ENCODE measurements around the gene CFAP157. TPM values are rescaled to one million over a fixed set of nuclear protein-coding genes. Genes with fewer than 3 reads are reported as not detected.

Gene CFAP157
- polyA plus RNA-seq, 1 of the 3 experiments (the other 2 are of a cell fraction): 0.25 TPM

DNA sequence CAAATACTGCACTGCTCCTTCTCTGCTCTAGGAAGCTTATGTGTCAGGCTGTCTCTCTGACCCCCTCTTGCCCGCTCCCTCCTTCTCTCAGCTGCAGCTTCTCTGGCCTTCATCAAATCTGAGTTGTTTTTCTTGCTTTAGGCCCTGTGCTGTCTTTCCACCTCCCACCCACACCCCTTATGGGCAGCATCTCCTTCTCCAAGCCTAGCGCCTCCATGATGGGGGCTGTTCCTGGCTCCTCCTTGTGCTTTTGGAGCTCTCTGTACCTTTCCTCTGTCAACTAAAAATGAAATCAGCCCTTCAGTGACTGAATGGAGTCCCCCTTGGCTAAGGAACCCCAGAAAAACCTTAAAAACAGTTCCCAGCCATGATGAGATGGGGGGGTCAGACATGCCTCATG is 6.6 kb upstream of the CFAP157 start:
- DNase-seq: no peak
- no peaks in the 10 kb centered on the region for H3K79me2 ChIP-seq (ENCODE audit: insufficient read depth)
- H3K4me1 ChIP-seq (ENCODE audit: control insufficient read depth in 1 of 2, insufficient read depth in 2 of 2, low read depth in 1 of 2, low read length in 1 of 2): peaks cover 0 to 14% of the 10 kb centered on the region in 2 experiments; a peak in 1 of 4 replicates
- TF ChIP-seq TEAD4 (IDR thresholded peaks at IDR 0.05; ENCODE audit: borderline replicate concordance, insufficient read depth): no peak
- H3F3A ChIP-seq (replicated peaks; ENCODE audit: insufficient read depth): peaks cover 12% of the 10 kb centered on the region
- H3K9me3 ChIP-seq: no peaks in the 10 kb centered on the region
- H3K9ac ChIP-seq: no peak overlapping the region
- no peaks in the 10 kb centered on the region for H4K20me1 ChIP-seq (ENCODE audit: insufficient read depth)
- CTCF ChIA-PET: interaction anchor here (1.9 to 2.3 kb wide), 2 partner anchors 14 to 31 kb away, joined by 4 to 7 read pairs; no protein-coding TSS in a partner anchor
- H3K9me2 ChIP-seq: no peaks in the 10 kb centered on the region
- WGBS (ENCODE audit: low lambda C conversion rate): 100% methylated on average over 2 of the region's 2 CpGs
- H3K4me3 ChIP-seq (ENCODE audit: low read depth in 2 of 2, low read length in 1 of 2): no peak overlapping the region
- H2AFZ ChIP-seq (ENCODE audit: low read depth): no peak overlapping the region
- no peaks in the 10 kb centered on the region for H3K27me3 ChIP-seq (ENCODE audit: insufficient read depth)
- H3K36me3 ChIP-seq (replicated peaks in 1 of 2; ENCODE audit: control insufficient read depth in 1 of 2, insufficient read depth in 2 of 2, low read length in 1 of 2): no peaks in the 10 kb centered on the region
- no peak overlapping the region for H3K4me2 ChIP-seq
- H3K27ac ChIP-seq (ENCODE audit: low read depth in 2 of 2, low read length in 1 of 2): peak overlapping the region in 1 of 2 experiments; percentile 19; a peak in 1 of 4 replicates
- POLR2A ChIA-PET: no interaction called here

DNA sequence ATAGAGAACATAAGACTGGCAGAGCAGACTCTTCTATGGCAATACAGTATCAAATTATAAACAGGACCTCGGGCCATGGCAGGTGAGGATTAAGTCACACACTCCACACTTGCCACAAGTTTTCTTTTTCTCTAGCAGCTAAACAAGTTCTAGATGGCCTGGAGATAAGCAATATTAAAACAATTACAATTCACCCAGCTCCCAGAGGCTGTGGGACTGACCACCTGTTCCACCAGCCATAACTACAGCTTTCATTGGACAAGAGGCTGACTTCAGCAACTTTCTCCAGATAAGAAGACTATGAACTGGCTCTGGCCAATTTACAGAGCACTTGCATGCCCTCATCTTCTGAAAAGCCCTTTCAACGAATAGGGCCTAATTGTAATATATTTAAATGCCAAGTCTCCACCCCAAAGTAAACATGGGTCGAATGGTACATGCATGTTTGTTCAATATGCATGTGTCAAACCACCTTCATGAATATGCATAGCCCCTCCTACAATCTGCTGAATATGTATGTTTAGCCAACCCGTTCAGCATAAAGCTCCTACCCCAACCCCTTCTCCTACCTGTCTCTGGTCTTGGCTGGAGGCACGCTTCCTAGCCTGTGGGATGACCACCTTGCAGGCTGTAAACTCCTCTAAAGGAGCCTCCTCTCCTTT is 6.1 kb upstream of the CFAP157 start:
- DNase-seq: no peak
- H3K9me3 ChIP-seq: no peaks in the 10 kb centered on the region
- H3K27ac ChIP-seq (ENCODE audit: low read depth in 2 of 2, low read length in 1 of 2): peak overlapping the region in 1 of 2 experiments; percentile 19; a peak in 1 of 4 replicates
- H3K9ac ChIP-seq: no peak overlapping the region
- H2AFZ ChIP-seq (ENCODE audit: low read depth): no peak overlapping the region
- no peaks in the 10 kb centered on the region for H3K9me2 ChIP-seq
- WGBS (ENCODE audit: low lambda C conversion rate): 83% methylated on average over 5 of the region's 5 CpGs
- POLR2A ChIA-PET: no interaction called here
- no peaks in the 10 kb centered on the region for H3K27me3 ChIP-seq (ENCODE audit: insufficient read depth)
- no peak overlapping the region for H3K4me3 ChIP-seq (ENCODE audit: low read depth in 2 of 2, low read length in 1 of 2)
- no peak for TF ChIP-seq YY1 (IDR thresholded peaks at IDR 0.05; ENCODE audit: low read depth)
- TF ChIP-seq CHD2 (IDR thresholded peaks at IDR 0.05; ENCODE audit: low read length, partially characterized antibody): no peak
- TF ChIP-seq NFIC (IDR thresholded peaks at IDR 0.05; ENCODE audit: borderline replicate concordance): no peak
- TF ChIP-seq, protein P1, sequence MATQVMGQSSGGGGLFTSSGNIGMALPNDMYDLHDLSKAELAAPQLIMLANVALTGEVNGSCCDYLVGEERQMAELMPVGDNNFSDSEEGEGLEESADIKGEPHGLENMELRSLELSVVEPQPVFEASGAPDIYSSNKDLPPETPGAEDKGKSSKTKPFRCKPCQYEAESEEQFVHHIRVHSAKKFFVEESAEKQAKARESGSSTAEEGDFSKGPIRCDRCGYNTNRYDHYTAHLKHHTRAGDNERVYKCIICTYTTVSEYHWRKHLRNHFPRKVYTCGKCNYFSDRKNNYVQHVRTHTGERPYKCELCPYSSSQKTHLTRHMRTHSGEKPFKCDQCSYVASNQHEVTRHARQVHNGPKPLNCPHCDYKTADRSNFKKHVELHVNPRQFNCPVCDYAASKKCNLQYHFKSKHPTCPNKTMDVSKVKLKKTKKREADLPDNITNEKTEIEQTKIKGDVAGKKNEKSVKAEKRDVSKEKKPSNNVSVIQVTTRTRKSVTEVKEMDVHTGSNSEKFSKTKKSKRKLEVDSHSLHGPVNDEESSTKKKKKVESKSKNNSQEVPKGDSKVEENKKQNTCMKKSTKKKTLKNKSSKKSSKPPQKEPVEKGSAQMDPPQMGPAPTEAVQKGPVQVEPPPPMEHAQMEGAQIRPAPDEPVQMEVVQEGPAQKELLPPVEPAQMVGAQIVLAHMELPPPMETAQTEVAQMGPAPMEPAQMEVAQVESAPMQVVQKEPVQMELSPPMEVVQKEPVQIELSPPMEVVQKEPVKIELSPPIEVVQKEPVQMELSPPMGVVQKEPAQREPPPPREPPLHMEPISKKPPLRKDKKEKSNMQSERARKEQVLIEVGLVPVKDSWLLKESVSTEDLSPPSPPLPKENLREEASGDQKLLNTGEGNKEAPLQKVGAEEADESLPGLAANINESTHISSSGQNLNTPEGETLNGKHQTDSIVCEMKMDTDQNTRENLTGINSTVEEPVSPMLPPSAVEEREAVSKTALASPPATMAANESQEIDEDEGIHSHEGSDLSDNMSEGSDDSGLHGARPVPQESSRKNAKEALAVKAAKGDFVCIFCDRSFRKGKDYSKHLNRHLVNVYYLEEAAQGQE (IDR thresholded peaks at IDR 0.05; ENCODE audit: low read depth, low read length): no peak
- no peak for TF ChIP-seq RCOR1 (IDR thresholded peaks at IDR 0.05; ENCODE audit: low read length)
- no peak for TF ChIP-seq FOSL2 (IDR thresholded peaks at IDR 0.05; ENCODE audit: borderline replicate concordance, low read depth)
- TF ChIP-seq TAF1 (IDR thresholded peaks at IDR 0.05; ENCODE audit: borderline replicate concordance, low read depth, low read length): no peak
- no peak for TF ChIP-seq EP300 (IDR thresholded peaks at IDR 0.05; ENCODE audit: borderline replicate concordance in 1 of 2, low read depth in 1 of 2, low read length in 1 of 2)
- no peaks in the 10 kb centered on the region for H3K36me3 ChIP-seq (replicated peaks in 1 of 2; ENCODE audit: control insufficient read depth in 1 of 2, insufficient read depth in 2 of 2, low read length in 1 of 2)
- H3K4me2 ChIP-seq: no peak overlapping the region
- H4K20me1 ChIP-seq (ENCODE audit: insufficient read depth): no peaks in the 10 kb centered on the region
- CTCF ChIA-PET: interaction anchor here (1.0 to 2.3 kb wide), 3 partner anchors 15 to 32 kb away, joined by 4 to 7 read pairs (median 4); partner anchors contain the start of genes PTRH1 and TTC16
- H3K79me2 ChIP-seq (ENCODE audit: insufficient read depth): no peaks in the 10 kb centered on the region
- peaks cover 0 to 20% of the 10 kb centered on the region in 2 experiments; a peak in 1 of 4 replicates for H3K4me1 ChIP-seq (ENCODE audit: control insufficient read depth in 1 of 2, insufficient read depth in 2 of 2, low read depth in 1 of 2, low read length in 1 of 2)
- H3F3A ChIP-seq (replicated peaks; ENCODE audit: insufficient read depth): peaks cover 10% of the 10 kb centered on the region
